Sciatic nerve (tissue), 2 donors: Measurements from ENCODE around the gene SRSF10. TPM values are rescaled to one million over a fixed set of nuclear protein-coding genes. Genes with fewer than 3 reads are reported as not detected.
A peak's percentile ranks its signal among the peaks of the same experiment; 100 is the strongest.
"Not testable (repeated sequence)": the region's sequence is repeated elsewhere in the genome, so short reads cannot be mapped to it uniquely, and the experiment has no call there.

Experiments
- ATAC-seq: fragments of 200-7000 bp; cut with Tn5 transposase; one replicate; pipeline ENCODE4 v1.9.1; 2020; ENCODE audit warnings: mild to moderate bottlenecking, moderate library complexity
- DNase-seq: peaks from one replicate; pipeline ENCODE4 v3.0.0-alpha.2; 2020; ENCODE audit warnings: low spot score
- intact Hi-C: fragments of 100-400 bp; cut with DNase I; formaldehyde crosslinking; loops from one replicate; pipeline ENCODE4 v1.14.2; 2022
- total RNA-seq: library from RNA; stranded (reverse); fragmentation: NEBNext Ultra II Directional; extraction: Animal tissue kit (Norgen Biotek cat#: 25700); gene quantifications from one replicate; pipeline ENCODE4 v1.2.1, GENCODE V29; 2021
- donor health status: DM: no; HTN: no; CAD: no.
- donor health status: DM: no; HTN: no; CAD: no.

SRSF10 gene
- 92.1 TPM for total RNA-seq

GRCh38 chr1:23979881-23980727 is at the start of gene SRSF10:
TSS of gene SRSF10 (minus strand) at chr1:23980327. CDS start at chr1:23980255, 72 bp downstream.
- ATAC-seq (peak; percentile 99), DNase-seq (peak; percentile 99)
- intact Hi-C loops, result no loop called here

GRCh38 chr1:24027838-24028468 is 47.8 kb upstream of the SRSF10 start:
- ATAC-seq (peak; percentile 71), DNase-seq (no peak)
- intact Hi-C loops, result loop anchor here (5.0 kb wide), 1 partner anchor 71 kb away; the partner anchor contains the start of gene PNRC2

GRCh38 chr1:24022581-24023361 is 42.6 kb upstream of the SRSF10 start:
- ATAC-seq (no peak), DNase-seq (peak; percentile 31)
- intact Hi-C loops, result no loop called here

GRCh38 chr1:24021403-24022266 is 41.5 kb upstream of the SRSF10 start:
- no peak for ATAC-seq

GRCh38 chr1:24020470-24020869 is 40.3 kb upstream of the SRSF10 start:
- DNase-seq, result no peak
- intact Hi-C loops, result no loop called here
- no peak for ATAC-seq

More at GRCh38 chr1:24021403-24022266, 41.5 kb upstream of the SRSF10 start:
- no peak for DNase-seq
- intact Hi-C loops, result no loop called here

- ATAC-seq, result peak; percentile 75
- DNase-seq, result peak; percentile 78
- intact Hi-C loops, result no loop called here
Observed at GRCh38 chr1:24020025-24020424, 39.9 kb upstream of the SRSF10 start.

- DNase-seq, result peak; percentile 99
- ATAC-seq, result peak; percentile 93
- intact Hi-C loops, result no loop called here
Observed at GRCh38 chr1:24018611-24019580, 38.8 kb upstream of the SRSF10 start.

- intact Hi-C loops, result no loop called here
- DNase-seq, result no peak
- ATAC-seq, result peak; percentile 29
Observed at GRCh38 chr1:24015221-24016210, 35.4 kb upstream of the SRSF10 start.

- ATAC-seq, DNase-seq, intact Hi-C loops: not testable (repeated sequence)
Observed at GRCh38 chr1:24012878-24013277, 32.8 kb upstream of the SRSF10 start.

- intact Hi-C loops, result no loop called here
- DNase-seq (no peak), ATAC-seq (no peak)
Observed at GRCh38 chr1:24010650-24011049, 30.5 kb upstream of the SRSF10 start.

- DNase-seq (no peak), ATAC-seq (no peak)
- intact Hi-C loops, result no loop called here
Observed at GRCh38 chr1:24009406-24009805, 29.3 kb upstream of the SRSF10 start.

- ATAC-seq, result peak; percentile 85
- intact Hi-C loops, DNase-seq: not testable (repeated sequence)
Observed at GRCh38 chr1:24008574-24009184, 28.6 kb upstream of the SRSF10 start.

GRCh38 chr1:24007079-24007478 is 27.0 kb upstream of the SRSF10 start:
- ATAC-seq, result no peak
- DNase-seq, result no peak
- intact Hi-C loops, result no loop called here

GRCh38 chr1:24005163-24005562 is 25.0 kb upstream of the SRSF10 start:
- no peak for DNase-seq
- intact Hi-C loops, result no loop called here
- no peak for ATAC-seq

- intact Hi-C loops, result no loop called here
- DNase-seq (no peak), ATAC-seq (no peak)
Observed at GRCh38 chr1:24004132-24004531, 24.0 kb upstream of the SRSF10 start.
